ENCODE results near the gene PLEKHN1. TPM values are rescaled to one million over a fixed set of nuclear protein-coding genes. Genes with fewer than 3 reads are reported as not detected.

The PLEKHN1 gene
- total RNA-seq, 1 experiment from 2014 or later = 9.1 TPM

DNA sequence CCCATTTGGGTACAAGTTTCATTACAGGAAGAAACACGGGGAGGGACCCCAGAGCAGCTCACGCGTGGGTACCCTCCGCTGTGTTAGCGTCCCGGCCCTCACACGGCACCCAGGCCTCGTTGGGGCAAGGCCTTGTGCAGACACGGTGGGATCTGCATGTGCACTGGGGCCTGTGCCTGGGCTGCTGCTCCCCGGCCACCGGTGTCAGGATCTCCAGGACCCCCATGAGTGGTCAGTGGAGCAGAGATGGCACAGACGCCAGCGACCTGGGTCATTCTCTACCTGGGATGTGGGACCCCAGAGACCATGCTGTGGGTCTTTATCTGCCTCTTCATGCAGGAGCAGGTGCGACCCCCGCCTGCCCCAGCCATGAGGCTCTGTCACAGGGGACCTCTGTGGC lies 47.9 kb upstream of the PLEKHN1 start:
- no peak overlapping the region for H3K4me2 ChIP-seq
- H3K27me3 ChIP-seq (ENCODE audit: insufficient read depth, low read depth) = peaks cover 55% of the 10 kb centered on the region
- intact Hi-C loops (cut with micrococcal nuclease; ENCODE audit: unreplicated experiment) = no loop called here
- H3K4me3 ChIP-seq = no peak overlapping the region
- H3K36me3 ChIP-seq (ENCODE audit: low read depth) = no peaks in the 10 kb centered on the region
- no peaks in the 10 kb centered on the region for H3K79me2 ChIP-seq (ENCODE audit: low read depth)
- no peak overlapping the region for H2AFZ ChIP-seq
- POLR2A ChIA-PET (ENCODE audit: unreplicated experiment) = no interaction called here
- peaks cover 12% of the 10 kb centered on the region; the same call in 1 of the 2 replicates for H3F3A ChIP-seq (ENCODE audit: insufficient read depth, low read depth)
- H3K9me3 ChIP-seq (ENCODE audit: insufficient read depth, low read depth) = no peaks in the 10 kb centered on the region
- DNase-seq = no peak
- CTCF ChIA-PET = no interaction called here
- H4K20me1 ChIP-seq (ENCODE audit: insufficient read depth) = no peaks in the 10 kb centered on the region; the same call in 1 of the 2 replicates
- H3K27ac ChIP-seq = no peak overlapping the region
- no peaks in the 10 kb centered on the region for H3K9me2 ChIP-seq (ENCODE audit: insufficient read depth)
- BruUV-seq (replicated peaks) = no TSS peak
- TF ChIP-seq, protein P1, sequence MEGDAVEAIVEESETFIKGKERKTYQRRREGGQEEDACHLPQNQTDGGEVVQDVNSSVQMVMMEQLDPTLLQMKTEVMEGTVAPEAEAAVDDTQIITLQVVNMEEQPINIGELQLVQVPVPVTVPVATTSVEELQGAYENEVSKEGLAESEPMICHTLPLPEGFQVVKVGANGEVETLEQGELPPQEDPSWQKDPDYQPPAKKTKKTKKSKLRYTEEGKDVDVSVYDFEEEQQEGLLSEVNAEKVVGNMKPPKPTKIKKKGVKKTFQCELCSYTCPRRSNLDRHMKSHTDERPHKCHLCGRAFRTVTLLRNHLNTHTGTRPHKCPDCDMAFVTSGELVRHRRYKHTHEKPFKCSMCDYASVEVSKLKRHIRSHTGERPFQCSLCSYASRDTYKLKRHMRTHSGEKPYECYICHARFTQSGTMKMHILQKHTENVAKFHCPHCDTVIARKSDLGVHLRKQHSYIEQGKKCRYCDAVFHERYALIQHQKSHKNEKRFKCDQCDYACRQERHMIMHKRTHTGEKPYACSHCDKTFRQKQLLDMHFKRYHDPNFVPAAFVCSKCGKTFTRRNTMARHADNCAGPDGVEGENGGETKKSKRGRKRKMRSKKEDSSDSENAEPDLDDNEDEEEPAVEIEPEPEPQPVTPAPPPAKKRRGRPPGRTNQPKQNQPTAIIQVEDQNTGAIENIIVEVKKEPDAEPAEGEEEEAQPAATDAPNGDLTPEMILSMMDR (conservative IDR thresholded peaks at IDR 0.05) = no peak
- no peak for TF ChIP-seq EZH2 (IDR thresholded peaks at IDR 0.05; ENCODE audit: low read depth)
- peaks cover 19% of the 10 kb centered on the region for H3K4me1 ChIP-seq (replicated peaks; ENCODE audit: insufficient read depth)

DNA sequence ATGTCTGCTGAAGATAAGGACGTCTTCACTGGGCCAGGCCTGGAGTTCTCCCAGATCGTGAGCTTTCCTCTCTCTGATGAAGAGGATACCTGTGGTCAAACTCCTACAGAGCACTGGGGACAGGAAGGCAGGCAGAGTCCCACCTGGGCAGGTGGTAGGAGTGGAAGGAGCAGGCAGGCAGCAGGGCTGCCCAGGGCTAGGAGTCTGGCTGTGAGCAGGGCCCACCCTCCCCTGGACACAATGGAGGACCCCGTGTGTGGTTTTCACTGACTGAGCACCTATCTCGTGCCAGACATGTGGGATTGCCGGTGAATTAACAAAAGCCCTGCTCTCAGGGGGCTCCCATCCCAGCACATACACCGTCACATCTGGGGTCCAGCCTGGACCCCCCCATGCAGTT lies 47.4 kb upstream of the PLEKHN1 start:
- no peaks in the 10 kb centered on the region for H3K9me2 ChIP-seq (ENCODE audit: insufficient read depth)
- peaks cover 19% of the 10 kb centered on the region for H3K4me1 ChIP-seq (replicated peaks; ENCODE audit: insufficient read depth)
- no peaks in the 10 kb centered on the region; the same call in 1 of the 2 replicates for H4K20me1 ChIP-seq (ENCODE audit: insufficient read depth)
- no peak overlapping the region for H3K27ac ChIP-seq
- no peaks in the 10 kb centered on the region for H3K9me3 ChIP-seq (ENCODE audit: insufficient read depth, low read depth)
- intact Hi-C loops (cut with micrococcal nuclease; ENCODE audit: unreplicated experiment) = no loop called here
- H3K36me3 ChIP-seq (ENCODE audit: low read depth) = no peaks in the 10 kb centered on the region
- CTCF ChIA-PET = no interaction called here
- POLR2A ChIA-PET (ENCODE audit: unreplicated experiment) = no interaction called here
- BruUV-seq (replicated peaks) = no TSS peak
- H3K27me3 ChIP-seq (ENCODE audit: insufficient read depth, low read depth) = peaks cover 55% of the 10 kb centered on the region
- peaks cover 12% of the 10 kb centered on the region; the same call in 1 of the 2 replicates for H3F3A ChIP-seq (ENCODE audit: insufficient read depth, low read depth)
- H3K4me3 ChIP-seq = no peak overlapping the region
- TF ChIP-seq, protein P1 (conservative IDR thresholded peaks at IDR 0.05) = no peak
- no peak for TF ChIP-seq EZH2 (IDR thresholded peaks at IDR 0.05; ENCODE audit: low read depth)
- H3K79me2 ChIP-seq (ENCODE audit: low read depth) = no peaks in the 10 kb centered on the region
- H3K4me2 ChIP-seq = no peak overlapping the region
- no peak overlapping the region for H2AFZ ChIP-seq
- DNase-seq = no peak

DNA sequence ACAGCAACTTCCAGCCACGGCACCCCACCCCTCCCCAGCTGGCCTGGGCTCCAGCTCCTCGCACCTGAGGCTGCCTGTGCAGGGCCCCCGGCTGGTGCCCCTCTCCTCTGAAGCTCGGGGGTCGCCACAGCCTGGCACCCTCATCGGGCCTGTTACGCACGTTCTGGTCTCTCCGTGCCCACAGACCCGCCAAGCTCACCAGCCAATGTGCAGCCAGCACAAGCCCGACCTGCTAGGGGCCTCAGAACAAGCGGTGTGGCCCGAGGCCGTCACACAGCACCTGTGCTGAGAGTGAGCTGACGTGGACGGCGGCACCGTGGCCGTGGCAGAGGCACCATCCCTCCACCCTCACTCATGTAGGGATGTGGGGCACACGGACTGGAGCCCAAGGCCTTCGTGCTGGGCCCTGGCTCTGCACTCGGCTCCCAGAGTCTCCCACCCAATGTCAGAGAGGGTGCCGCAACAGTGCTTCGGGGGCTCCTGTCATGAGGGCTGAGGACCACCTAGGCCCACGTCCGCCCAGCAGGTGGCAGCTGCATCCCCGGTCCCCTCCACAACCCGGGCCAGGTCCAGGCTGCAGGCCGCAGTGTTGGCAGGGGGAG lies 46.9 kb upstream of the PLEKHN1 start:
- TF ChIP-seq, protein P1 (conservative IDR thresholded peaks at IDR 0.05) = no peak
- TF ChIP-seq EZH2 (IDR thresholded peaks at IDR 0.05; ENCODE audit: low read depth) = no peak
- Histone ChIP-seq H3K27me3 (ENCODE audit: insufficient read depth, low read depth) (peaks cover 52% of the 10 kb centered on the region), H3K79me2 (ENCODE audit: low read depth) (no peaks in the 10 kb centered on the region), H3K27ac (no peak overlapping the region), H3K36me3 (ENCODE audit: low read depth) (no peaks in the 10 kb centered on the region), H3K4me3 (no peak overlapping the region), H3F3A (ENCODE audit: insufficient read depth, low read depth) (peaks cover 12% of the 10 kb centered on the region; the same call in 1 of the 2 replicates), H3K4me1 (replicated peaks; ENCODE audit: insufficient read depth) (peaks cover 19% of the 10 kb centered on the region), H3K9me3 (ENCODE audit: insufficient read depth, low read depth) (no peaks in the 10 kb centered on the region), H4K20me1 (ENCODE audit: insufficient read depth) (no peaks in the 10 kb centered on the region; the same call in 1 of the 2 replicates), H3K9me2 (ENCODE audit: insufficient read depth) (no peaks in the 10 kb centered on the region), H3K4me2 (no peak overlapping the region), H2AFZ (no peak overlapping the region)
- intact Hi-C loops (cut with micrococcal nuclease; ENCODE audit: unreplicated experiment) = no loop called here
- DNase-seq = no peak
- no TSS peak for BruUV-seq (replicated peaks)
- CTCF ChIA-PET = interaction anchor here (0.5 to 0.6 kb wide), 2 partner anchors 13 to 15 kb away, joined by 5 read pairs; no protein-coding TSS in a partner anchor
- POLR2A ChIA-PET (ENCODE audit: unreplicated experiment) = no interaction called here
